Measurements from ENCODE around the gene SPATA13.
"Not testable (repeated sequence)": the region's sequence is repeated elsewhere in the genome, so short reads cannot be mapped to it uniquely, and the experiment has no call there.

The SPATA13 gene

GRCh38 chr13:24318878-24319277 lies 158.4 kb downstream of the SPATA13 start:
- not testable (repeated sequence) for DNase-seq (ENCODE audit: low read depth)

GRCh38 chr13:24319641-24320040 lies 159.1 kb downstream of the SPATA13 start:
- DNase-seq (ENCODE audit: low read depth) = not testable (repeated sequence)

- not testable (repeated sequence) for DNase-seq (ENCODE audit: low read depth)
Observed at GRCh38 chr13:24321416-24321815, 160.9 kb downstream of the SPATA13 start.

- DNase-seq (ENCODE audit: low read depth) = not testable (repeated sequence)
Observed at GRCh38 chr13:24322470-24322869, 161.9 kb downstream of the SPATA13 start.

GRCh38 chr13:24323036-24323738 lies 162.7 kb downstream of the SPATA13 start:
- no peak for DNase-seq (ENCODE audit: low read depth)

- DNase-seq (ENCODE audit: low read depth) = no peak
Observed at GRCh38 chr13:24323739-24324075, 163.2 kb downstream of the SPATA13 start.

GRCh38 chr13:24327598-24327997 lies 167.1 kb downstream of the SPATA13 start:
- DNase-seq (ENCODE audit: low read depth) = not testable (repeated sequence)

- no peak for DNase-seq (ENCODE audit: low read depth)
Observed at GRCh38 chr13:24328145-24328544, 167.6 kb downstream of the SPATA13 start.

- no peak for DNase-seq (ENCODE audit: low read depth)
Observed at GRCh38 chr13:24338721-24339120, 178.2 kb downstream of the SPATA13 start.

GRCh38 chr13:24339937-24340607 lies 179.6 kb downstream of the SPATA13 start:
- DNase-seq (ENCODE audit: low read depth) = no peak

- no peak for DNase-seq (ENCODE audit: low read depth)
Observed at GRCh38 chr13:24340608-24340955, 180.1 kb downstream of the SPATA13 start.

- no peak for DNase-seq (ENCODE audit: low read depth)
Observed at GRCh38 chr13:24341439-24341838, 180.9 kb downstream of the SPATA13 start.

GRCh38 chr13:24348385-24348784 lies 187.9 kb downstream of the SPATA13 start:
- no peak for DNase-seq (ENCODE audit: low read depth)

GRCh38 chr13:24348797-24349515 lies 188.4 kb downstream of the SPATA13 start:
- DNase-seq (ENCODE audit: low read depth) = no peak

- DNase-seq (ENCODE audit: low read depth) = not testable (repeated sequence)
Observed at GRCh38 chr13:24349778-24350664, 189.5 kb downstream of the SPATA13 start.

GRCh38 chr13:24351423-24351822 lies 190.9 kb downstream of the SPATA13 start:
- no peak for DNase-seq (ENCODE audit: low read depth)

- no peak for DNase-seq (ENCODE audit: low read depth)
Observed at GRCh38 chr13:24353736-24354135, 193.2 kb downstream of the SPATA13 start.

GRCh38 chr13:24355103-24355502 lies 194.6 kb downstream of the SPATA13 start:
- no peak for DNase-seq (ENCODE audit: low read depth)

GRCh38 chr13:24356270-24356669 lies 195.8 kb downstream of the SPATA13 start:
- no peak for DNase-seq (ENCODE audit: low read depth)
